ENCODE results near the gene ZBTB38.

DNA sequence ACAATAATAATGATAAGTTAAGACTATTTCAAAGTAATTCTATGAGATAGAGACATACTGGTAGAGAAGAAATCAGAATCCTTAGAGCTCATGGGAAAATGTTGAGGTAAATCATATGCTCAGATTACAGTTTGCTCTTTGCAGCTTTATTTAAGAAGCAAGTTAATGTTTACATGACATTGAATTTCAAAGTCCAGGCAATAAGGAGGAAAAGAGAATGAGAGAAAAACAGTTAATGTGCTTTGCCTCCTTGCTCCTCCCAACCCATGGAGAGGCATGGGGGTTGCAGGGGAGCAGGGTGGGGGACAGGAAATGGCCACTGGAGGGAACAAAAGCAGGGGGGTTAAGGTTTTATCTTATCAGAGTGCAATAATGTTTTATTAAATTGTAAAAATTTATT, 42.2 kb upstream of the ZBTB38 start:
- TF ChIP-seq, protein P1, sequence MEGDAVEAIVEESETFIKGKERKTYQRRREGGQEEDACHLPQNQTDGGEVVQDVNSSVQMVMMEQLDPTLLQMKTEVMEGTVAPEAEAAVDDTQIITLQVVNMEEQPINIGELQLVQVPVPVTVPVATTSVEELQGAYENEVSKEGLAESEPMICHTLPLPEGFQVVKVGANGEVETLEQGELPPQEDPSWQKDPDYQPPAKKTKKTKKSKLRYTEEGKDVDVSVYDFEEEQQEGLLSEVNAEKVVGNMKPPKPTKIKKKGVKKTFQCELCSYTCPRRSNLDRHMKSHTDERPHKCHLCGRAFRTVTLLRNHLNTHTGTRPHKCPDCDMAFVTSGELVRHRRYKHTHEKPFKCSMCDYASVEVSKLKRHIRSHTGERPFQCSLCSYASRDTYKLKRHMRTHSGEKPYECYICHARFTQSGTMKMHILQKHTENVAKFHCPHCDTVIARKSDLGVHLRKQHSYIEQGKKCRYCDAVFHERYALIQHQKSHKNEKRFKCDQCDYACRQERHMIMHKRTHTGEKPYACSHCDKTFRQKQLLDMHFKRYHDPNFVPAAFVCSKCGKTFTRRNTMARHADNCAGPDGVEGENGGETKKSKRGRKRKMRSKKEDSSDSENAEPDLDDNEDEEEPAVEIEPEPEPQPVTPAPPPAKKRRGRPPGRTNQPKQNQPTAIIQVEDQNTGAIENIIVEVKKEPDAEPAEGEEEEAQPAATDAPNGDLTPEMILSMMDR (conservative IDR thresholded peaks at IDR 0.05 in 1 of 2, IDR thresholded peaks at IDR 0.05 in 1 of 2; ENCODE audit: low read depth in 1 of 2, low read length in 2 of 2) = no peak
- TF ChIP-seq EZH2 (IDR thresholded peaks at IDR 0.05; ENCODE audit: low read length, missing control alignments) = no peak
